DMS153 treated with DMSO at 0.1 percent for 48 hours (cell line): Measurements from ENCODE around the gene PIK3R3.

Experiments used
- DNase-seq: peaks from one replicate; lab custom pipeline; 2025; ENCODE audit not compliant: unreplicated experiment; lab: John Stamatoyannopoulos, UW

Gene PIK3R3

GRCh38 chr1:45998020-45998617 is 134.3 kb downstream of the PIK3R3 start:
- DNase-seq: no peak

- DNase-seq: no peak
Observed at GRCh38 chr1:45995298-45995697, 137.1 kb downstream of the PIK3R3 start.

DNA sequence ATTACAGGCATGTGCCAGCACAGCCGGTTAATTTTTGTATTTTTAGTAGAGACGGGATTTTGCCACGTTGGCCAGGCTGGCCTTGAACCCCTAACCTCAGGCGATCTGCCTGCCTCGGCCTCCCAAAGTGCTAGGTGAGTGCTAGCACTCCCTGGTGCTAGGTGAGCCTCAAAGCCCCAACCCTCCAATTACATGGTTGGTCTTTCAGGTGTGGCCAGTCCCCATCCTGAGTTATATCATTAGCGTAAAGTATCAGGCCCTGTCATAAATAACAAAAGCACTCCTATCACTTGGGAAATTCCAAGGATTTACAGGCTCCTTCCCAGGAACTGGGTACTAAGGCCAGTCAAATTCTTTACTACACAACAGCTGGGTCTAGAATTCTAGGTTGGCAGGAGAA is 138.0 kb downstream of the PIK3R3 start:
- DNase-seq: no peak
